Left lung (tissue), 10 donors: Measurements from ENCODE around the gene POLR3C. TPM values are rescaled to one million over a fixed set of nuclear protein-coding genes. Genes with fewer than 3 reads are reported as not detected.
"Not testable (repeated sequence)": the region's sequence is repeated elsewhere in the genome, so short reads cannot be mapped to it uniquely, and the experiment has no call there.

Experiments used
- ATAC-seq: fragments of 200-7000 bp; cut with Tn5 transposase; one replicate; pipeline ENCODE4 v1.9.1; 2020; ENCODE audit warnings: moderate library complexity
- DNase-seq, 4 donors: peaks; one replicate each; pipeline ENCODE4 v3.0.0-alpha.2; 2013 to 2020
- H3K27ac ChIP-seq, 2 donors: fragments of 200-600 bp; sonication (generic) in 1 of 2; one replicate each; pipeline versions ENCODE4 v1.5.0 to v1.8.0; 2020 to 2021
- H3K27me3 ChIP-seq, 2 donors: fragments of 200-600 bp; sonication (generic) in 1 of 2; one replicate each; pipeline versions ENCODE4 v1.5.0 to v1.8.0; 2020 to 2021
- H3K36me3 ChIP-seq, 2 donors: fragments of 200-600 bp; sonication (generic) in 1 of 2; one replicate each; pipeline versions ENCODE4 v1.5.0 to v1.8.0; 2020 to 2021
- H3K4me1 ChIP-seq, 2 donors: fragments of 200-600 bp; one replicate each; pipeline ENCODE4 v1.8.0; 2021
- H3K4me3 ChIP-seq, 2 donors: fragments of 200-600 bp; sonication (generic) in 1 of 2; one replicate each; pipeline versions ENCODE4 v1.5.0 to v1.8.0; 2020 to 2021; ENCODE audit warnings: mild to moderate bottlenecking in 1 of 2
- H3K9me3 ChIP-seq, 2 donors: fragments of 200-600 bp; sonication (generic) in 1 of 2; one replicate each; pipeline versions ENCODE4 v1.5.0 to v1.8.0; 2020 to 2021
- CTCF ChIP-seq, 2 donors: fragments of 200-600 bp; sonication (generic) in 1 of 2; IDR thresholded peaks; one replicate each; pipeline versions ENCODE4 v1.5.0 to v1.8.0; 2021; ENCODE audit warnings: antibody characterized with exemption in 2 of 2
- intact Hi-C, 2 donors: fragments of 100-400 bp; cut with DNase I; formaldehyde crosslinking; loops; one replicate each; pipeline versions ENCODE4 v1.11.2 to v1.14.2; 2022
- polyA plus RNA-seq, 6 donors: library from polyadenylated mRNA; unstranded; fragments of 120-200 nt; gene quantifications; one replicate each; pipeline ENCODE4 v1.2.1, GENCODE V29; 2013; ENCODE audit not compliant: insufficient read length in 6 of 6
- total RNA-seq, 2 donors: library from RNA; stranded (reverse); fragmentation: NEBNext Ultra II Directional; extraction: Animal tissue kit (Norgen Biotek cat#: 25700); gene quantifications; one replicate each; pipeline ENCODE4 v1.2.1, GENCODE V29; 2021
- donor health status: DM: no; HTN: yes; CAD: no.
- donor health status: DM: no; HTN: no; CAD: no.

Gene POLR3C
- total and polyA plus RNA-seq, 8 donors: 20.1 to 40.6 (median 35.1) TPM

GRCh38 chr1:145782272-145783099 lies 41.5 kb upstream of the POLR3C start:
- Histone ChIP-seq H3K36me3 (peaks cover 0 to 29% of the 10 kb centered on the region in 2 donors), H3K27me3 (no peaks in the 10 kb centered on the region), H3K4me3 (no peak overlapping the region), H3K4me1 (peaks cover 7 to 14% of the 10 kb centered on the region in 2 donors), H3K9me3 (no peaks in the 10 kb centered on the region), H3K27ac (peak overlapping the region; percentile 31 to 55)
- TF ChIP-seq CTCF (IDR thresholded peaks at IDR 0.05): no peak
- DNase-seq (no peak), ATAC-seq (peak; percentile 84)
- intact Hi-C loops: no loop called here

GRCh38 chr1:145784409-145784808 lies 39.6 kb upstream of the POLR3C start:
- H3K4me1 ChIP-seq: peaks cover 7 to 14% of the 10 kb centered on the region in 2 donors
- H3K27ac ChIP-seq: no peak overlapping the region
- peaks cover 0 to 39% of the 10 kb centered on the region in 2 donors for H3K36me3 ChIP-seq
- intact Hi-C loops: no loop called here
- DNase-seq: no peak
- ATAC-seq: no peak
- H3K4me3 ChIP-seq: no peak overlapping the region
- H3K9me3 ChIP-seq: no peaks in the 10 kb centered on the region
- no peak for TF ChIP-seq CTCF (IDR thresholded peaks at IDR 0.05)
- no peaks in the 10 kb centered on the region for H3K27me3 ChIP-seq

GRCh38 chr1:145785547-145785946 lies 38.5 kb upstream of the POLR3C start:
- no peaks in the 10 kb centered on the region for H3K27me3 ChIP-seq
- DNase-seq (no peak), ATAC-seq (peak; percentile 81)
- peaks cover 7 to 14% of the 10 kb centered on the region in 2 donors for H3K4me1 ChIP-seq
- H3K9me3 ChIP-seq: no peaks in the 10 kb centered on the region
- intact Hi-C loops: no loop called here
- peaks cover 0 to 27% of the 10 kb centered on the region in 2 donors for H3K36me3 ChIP-seq
- H3K27ac ChIP-seq: peak overlapping the region; percentile 39 to 62
- no peak overlapping the region for H3K4me3 ChIP-seq
- no peak for TF ChIP-seq CTCF (IDR thresholded peaks at IDR 0.05)

GRCh38 chr1:145786271-145786670 lies 37.7 kb upstream of the POLR3C start:
- ATAC-seq (no peak), DNase-seq (no peak)
- peak overlapping the region in 1 of 2 donors; percentile 39 for H3K27ac ChIP-seq
- H3K9me3 ChIP-seq: no peaks in the 10 kb centered on the region
- H3K4me3 ChIP-seq: no peak overlapping the region
- TF ChIP-seq CTCF (IDR thresholded peaks at IDR 0.05): no peak
- intact Hi-C loops: no loop called here
- peaks cover 0 to 23% of the 10 kb centered on the region in 2 donors for H3K36me3 ChIP-seq
- peaks cover 7 to 14% of the 10 kb centered on the region in 2 donors for H3K4me1 ChIP-seq
- H3K27me3 ChIP-seq: no peaks in the 10 kb centered on the region

- Histone ChIP-seq H3K27me3 (no peaks in the 10 kb centered on the region), H3K4me3 (no peak overlapping the region), H3K4me1 (peaks cover 7 to 14% of the 10 kb centered on the region in 2 donors), H3K36me3 (peaks cover 0 to 31% of the 10 kb centered on the region in 2 donors), H3K27ac (no peak overlapping the region), H3K9me3 (no peaks in the 10 kb centered on the region)
- ATAC-seq: no peak
- no peak for DNase-seq
- intact Hi-C loops: no loop called here
- no peak for TF ChIP-seq CTCF (IDR thresholded peaks at IDR 0.05)
These were observed 35.4 kb upstream of the POLR3C start for GRCh38 chr1:145788580-145788979.

GRCh38 chr1:145791860-145792259 lies 32.1 kb upstream of the POLR3C start:
- DNase-seq, H3K27me3 ChIP-seq, intact Hi-C loops, H3K4me3 ChIP-seq, ATAC-seq, H3K27ac ChIP-seq, H3K4me1 ChIP-seq: not testable (repeated sequence)
- H3K36me3 ChIP-seq: peaks cover 0 to 26% of the 10 kb centered on the region in 2 donors
- peaks cover 0 to 19% of the 10 kb centered on the region in 2 donors for H3K9me3 ChIP-seq
